GM19043 (cell line): ENCODE data around the gene IGFALS.

Experiments used
- ATAC-seq: cut with Tn5 transposase; IDR thresholded peaks from one replicate; pipeline ENCODE4 v1.9.1; 2021; ENCODE audit warnings: low read depth; ENCODE audit not compliant: unreplicated experiment

Gene IGFALS

DNA sequence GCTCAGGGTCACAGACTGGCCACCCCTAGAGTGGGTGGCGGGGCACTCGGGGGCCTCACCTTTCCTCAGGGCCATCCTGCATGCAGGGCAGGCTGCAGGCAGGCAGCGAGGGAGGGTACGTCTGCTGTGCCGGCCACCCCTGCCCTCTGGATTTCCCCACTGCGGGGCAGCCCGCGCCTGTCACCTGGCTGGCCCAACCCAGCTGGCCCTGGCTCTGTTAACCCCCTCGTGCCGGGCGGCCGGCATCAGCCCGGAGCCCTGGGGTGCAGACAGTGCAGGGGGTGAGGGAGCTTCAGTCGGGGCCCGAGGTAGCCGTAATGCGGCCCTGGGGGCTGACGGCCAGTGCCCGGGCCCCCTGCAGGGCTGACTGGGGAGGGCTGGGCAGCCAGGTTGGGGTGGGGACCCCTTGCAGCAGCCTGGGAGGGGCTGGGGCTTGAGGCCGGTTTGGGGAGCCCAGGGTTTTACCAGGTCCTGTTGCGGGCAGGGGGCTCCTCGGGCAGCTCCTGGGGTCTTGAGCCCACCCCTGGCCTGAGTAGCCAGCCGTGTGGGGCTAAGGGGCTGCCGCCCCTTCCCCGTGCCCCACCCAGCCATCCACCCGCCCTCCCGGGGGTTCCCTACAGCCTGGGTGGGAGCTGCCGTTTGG, at the start of gene IGFALS:
Gene IGFALS, minus strand, starts transcription at position 128 of the 643 bp plus-strand sequence. Its CDS starts 53 bp downstream, at position 75.
- ATAC-seq: no peak

DNA sequence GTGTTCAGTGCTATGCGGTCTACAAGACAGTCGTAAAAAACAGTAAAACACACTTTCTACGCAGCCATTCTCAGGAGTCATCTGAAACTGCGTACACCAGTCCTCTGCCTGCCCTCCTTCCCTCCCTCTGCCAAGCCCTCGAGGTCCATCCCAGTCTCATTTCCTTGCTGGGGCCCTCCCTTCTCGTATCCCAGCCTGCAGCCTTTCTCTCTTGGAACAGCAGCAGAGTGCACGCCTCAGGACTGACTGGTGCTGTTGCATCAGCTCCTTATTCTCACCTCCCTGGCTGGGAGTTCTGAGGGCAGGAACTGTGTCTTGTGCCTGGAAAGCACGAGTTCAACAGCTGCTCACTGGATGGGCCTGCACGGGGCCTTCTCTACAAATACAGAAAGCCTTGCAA, 46.0 kb upstream of the IGFALS start:
- no peak for ATAC-seq

DNA sequence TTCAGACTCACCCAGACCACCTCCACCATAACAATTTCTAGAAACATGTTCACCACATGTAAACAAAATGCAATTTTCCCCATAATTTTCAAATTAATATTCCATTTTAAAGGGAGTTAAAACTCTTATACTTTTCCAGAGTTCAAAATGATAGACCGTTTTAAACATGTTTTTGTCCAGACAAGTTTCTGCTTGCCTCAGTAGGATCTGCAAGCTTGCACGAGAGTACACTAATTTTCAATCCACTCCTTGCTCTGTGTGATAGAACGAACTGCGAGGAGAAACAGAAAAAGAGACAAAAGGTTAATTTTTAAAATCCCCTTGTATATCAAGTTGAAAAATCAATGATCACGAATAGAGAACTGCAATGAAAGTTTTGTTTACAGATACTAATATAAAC, 40.6 kb upstream of the IGFALS start:
- no peak for ATAC-seq

DNA sequence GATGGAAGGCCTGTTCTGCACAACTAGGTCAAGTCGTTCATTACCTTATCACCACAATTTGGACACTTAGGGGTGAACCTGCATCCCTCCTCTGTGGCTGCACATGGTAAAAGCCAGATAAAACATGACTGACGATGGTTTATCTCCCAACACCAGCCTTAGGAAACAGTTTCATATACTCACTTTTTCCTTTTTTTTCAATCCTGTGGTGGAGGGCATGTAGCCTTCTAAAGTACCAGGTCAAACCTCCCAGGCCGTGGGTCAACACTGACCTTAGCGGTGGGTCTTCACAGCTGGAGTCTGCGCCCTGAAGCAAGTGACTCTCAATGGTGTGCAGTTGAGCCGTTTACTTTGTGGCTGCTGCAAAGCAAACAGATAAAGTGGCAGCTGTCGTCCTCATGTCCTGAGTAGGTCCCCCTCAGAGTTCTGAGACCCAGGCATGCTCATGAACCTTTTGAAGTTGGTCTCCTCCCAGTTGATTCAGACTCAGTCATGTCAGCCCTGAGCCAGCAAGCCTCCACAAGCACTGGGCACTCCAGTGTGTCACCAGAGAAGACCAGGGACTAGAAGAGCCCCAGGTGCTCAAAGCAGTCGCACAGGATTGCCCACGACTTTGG, 39.4 kb upstream of the IGFALS start:
- ATAC-seq: no peak

DNA sequence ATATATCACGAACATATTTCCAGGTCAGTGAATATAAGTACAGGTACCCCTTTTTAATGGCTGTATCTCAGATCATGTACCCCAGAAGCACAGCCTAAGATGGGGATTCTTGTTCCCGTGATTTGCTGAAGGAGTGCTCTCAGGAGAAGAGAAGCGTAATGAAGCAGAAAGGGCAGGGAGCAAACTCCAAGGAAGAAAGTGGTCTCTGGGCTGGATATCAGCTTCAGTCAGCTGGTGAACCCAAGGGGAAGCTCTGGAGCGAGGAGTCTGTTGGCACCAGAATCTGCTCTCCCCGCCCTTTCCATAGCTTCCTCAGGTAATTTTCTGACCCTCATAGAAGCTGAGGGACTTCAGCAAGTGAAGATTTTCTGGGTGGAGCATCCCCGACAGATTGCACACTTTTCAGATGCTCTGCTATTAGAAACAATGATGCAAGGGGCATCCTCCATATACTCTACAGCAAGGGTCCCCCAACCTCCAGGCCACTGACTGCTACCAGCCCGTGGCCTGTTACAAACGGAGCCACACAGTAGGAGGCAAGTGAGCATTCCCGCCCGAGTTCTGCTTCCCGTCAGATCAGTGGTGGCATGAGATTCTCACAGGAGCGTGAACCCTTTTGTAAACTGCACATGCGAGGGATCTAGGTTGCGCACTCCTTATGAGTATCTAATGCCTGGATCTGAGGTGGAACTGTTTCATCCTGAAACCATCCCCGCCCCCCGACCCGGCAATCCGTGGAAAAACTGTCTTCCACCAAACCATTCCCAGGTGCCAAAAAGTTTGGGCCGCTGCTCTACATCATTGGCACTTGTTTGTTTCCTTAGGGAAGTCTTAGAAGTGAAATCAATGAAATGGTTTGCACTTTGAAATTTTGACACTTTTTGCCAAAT, 37.9 kb upstream of the IGFALS start:
- no peak for ATAC-seq

DNA sequence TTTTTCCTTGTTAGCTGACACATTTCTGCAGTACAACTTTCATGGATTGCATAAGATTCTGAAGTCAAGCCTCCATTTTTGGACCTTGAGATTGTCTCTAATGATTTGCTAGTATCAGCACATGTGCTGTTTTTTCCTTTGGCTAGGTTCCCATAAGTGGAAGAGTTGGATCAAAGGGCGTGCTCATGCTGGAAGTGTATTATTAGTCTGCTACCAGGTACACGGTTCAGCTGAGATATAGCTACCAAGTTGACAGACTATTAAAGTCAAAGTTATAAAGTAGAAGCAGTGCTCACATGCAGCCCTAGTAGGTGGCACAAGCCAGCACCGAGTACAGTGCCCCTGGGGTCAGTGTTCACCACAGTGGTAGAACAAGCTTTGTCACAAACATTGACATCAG, 36.7 kb upstream of the IGFALS start:
- ATAC-seq: no peak

GRCh38 chr16:1828645-1829410, 35.3 kb upstream of the IGFALS start:
- no peak for ATAC-seq

GRCh38 chr16:1826691-1827573, 33.4 kb upstream of the IGFALS start, which contains the start of the genes FAHD1 and HAGH:
FAHD1 (plus strand) TSS chr16:1827206; CDS start chr16:1827239, 33 bp downstream.
HAGH (minus strand) TSS chr16:1826825; CDS start chr16:1826787, 38 bp downstream.
- peak; percentile 88 for ATAC-seq

DNA sequence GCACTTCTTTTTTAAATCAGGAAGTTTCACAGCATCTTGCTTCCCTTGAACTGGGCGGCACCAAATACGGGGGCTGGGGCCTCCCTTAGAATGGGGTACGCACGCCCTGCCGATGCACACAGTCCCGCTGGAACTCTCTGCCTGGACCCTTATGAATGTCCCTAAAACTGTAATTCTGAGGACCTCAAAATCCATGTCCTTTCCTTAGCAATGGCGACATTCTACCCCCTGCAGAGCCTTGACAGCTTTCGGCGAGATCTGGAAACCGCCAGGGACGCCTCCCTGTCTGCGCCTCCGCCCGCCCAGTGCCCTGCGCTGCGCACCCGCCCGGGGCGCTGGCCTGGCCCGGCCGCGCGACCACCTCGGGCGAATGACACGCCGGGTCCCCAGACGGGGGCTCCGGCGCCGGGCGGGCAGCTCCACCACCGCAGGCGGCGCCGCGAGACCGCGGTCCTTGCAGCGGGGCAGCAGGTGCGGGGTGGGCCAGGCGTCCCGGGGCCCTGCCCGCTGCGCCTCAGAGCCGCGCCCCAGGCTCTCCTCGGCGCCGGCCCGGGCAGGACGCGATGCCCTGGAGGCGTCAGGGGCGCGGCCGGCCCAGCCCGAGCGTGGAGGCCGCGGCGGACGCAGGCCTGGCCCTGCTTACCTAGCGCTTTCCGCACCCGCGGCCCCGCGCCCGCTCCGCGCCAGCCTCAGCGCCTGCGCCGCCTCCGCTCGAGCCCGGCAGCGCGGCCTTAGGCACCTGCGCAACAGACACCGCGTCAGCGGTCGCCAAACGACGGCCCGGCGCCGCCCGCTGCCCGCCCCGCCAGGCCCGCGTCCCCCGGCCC, 32.6 kb upstream of the IGFALS start:
- peak; percentile 32 for ATAC-seq

DNA sequence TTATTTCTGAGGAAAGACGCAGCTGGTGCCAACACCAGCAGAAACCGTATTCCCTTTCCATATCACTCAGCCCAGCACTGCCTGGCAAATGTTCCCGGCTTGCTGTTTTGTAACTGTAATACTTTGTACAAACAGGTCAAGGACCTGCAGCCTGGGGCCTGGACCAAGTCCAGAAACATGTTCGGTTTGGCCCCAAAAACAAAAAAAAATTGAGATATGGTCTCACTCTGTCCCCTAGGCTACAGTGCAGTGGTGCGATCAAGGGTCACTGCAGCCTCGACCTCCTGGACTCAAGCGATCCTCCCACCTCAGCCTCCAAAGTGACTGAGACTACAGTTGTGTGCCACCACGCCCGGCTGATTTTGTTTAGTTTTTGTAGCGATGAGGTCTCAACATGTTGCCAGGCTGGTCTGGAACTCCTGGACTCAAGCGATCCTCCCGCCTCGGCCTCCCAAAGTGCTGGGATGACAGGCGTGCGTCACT, 31.9 kb upstream of the IGFALS start:
- ATAC-seq: no peak

DNA sequence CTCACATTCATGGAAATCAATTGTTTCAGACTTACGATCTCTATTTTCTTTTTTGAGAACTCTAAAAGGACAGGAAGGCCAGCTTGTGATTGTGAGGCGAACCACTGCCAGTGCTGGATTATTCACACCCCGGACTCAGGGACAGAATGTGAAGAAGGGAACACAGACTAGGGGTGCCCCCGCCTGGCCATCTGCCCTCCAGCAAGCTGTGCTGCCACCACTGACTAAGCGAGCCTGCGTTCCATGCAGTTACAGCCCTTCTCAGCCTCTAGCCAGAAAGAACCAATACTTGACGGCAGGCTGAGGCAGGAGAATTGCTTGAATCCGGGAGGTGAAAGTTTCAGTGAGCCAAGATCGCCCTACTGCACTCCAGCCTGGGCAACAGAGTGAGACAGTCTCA, 30.3 kb upstream of the IGFALS start:
- no peak for ATAC-seq

- no peak for ATAC-seq
These were observed 29.3 kb upstream of the IGFALS start for GRCh38 chr16:1822801-1823200.

DNA sequence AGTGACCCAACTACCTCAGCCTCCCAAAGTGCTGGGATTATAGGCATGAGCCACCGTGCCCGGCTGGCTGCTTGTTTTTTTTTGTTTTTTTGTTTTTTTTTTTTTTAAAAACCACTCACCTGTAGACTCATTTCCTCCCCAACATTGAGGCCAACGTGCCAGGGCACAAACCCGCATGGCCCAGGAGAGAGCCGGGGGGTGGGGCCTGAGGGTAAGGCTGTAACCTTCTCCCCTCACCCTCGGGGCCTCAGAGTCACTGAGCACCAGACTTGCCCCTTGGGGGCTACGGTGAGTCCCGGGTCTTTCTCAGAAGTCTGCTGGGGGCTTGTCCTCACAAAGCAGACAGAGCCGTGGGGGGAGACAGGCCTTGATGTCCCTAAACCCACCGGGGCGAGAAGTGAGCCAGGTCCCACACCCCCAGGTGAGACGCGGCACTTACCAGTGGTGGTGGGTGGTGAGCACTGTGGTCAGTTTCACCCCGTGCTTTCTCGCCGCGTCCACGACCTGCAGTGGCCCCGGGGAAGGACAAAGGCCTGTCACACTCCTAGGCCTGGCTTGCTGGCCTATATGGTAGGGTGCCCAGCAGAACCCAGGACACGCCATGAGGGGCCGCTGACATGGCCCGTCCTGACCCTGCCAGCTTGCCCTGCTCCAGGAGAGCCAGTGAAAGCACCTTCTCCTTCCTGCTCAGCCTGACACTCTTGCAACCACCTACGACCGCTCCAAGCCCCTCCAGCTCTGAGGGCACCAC, 28.5 kb upstream of the IGFALS start:
- no peak for ATAC-seq

DNA sequence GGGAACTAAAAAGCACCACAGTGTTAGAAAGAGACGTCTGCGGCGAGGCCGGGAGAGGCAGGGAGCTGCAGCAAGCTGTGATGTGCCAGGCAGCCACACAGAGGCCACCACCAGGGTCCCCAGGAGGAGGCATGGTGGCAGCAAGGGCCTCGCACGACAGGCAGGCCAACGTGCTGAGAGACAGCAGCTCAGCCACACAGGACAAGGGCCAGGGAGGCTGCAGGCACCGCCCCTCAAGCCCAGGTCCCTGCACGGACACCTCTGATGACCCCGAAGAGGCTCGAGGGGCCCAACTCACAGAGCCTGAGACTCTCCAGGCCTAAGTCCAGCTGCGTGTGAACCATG, 27.4 kb upstream of the IGFALS start:
- no peak for ATAC-seq

DNA sequence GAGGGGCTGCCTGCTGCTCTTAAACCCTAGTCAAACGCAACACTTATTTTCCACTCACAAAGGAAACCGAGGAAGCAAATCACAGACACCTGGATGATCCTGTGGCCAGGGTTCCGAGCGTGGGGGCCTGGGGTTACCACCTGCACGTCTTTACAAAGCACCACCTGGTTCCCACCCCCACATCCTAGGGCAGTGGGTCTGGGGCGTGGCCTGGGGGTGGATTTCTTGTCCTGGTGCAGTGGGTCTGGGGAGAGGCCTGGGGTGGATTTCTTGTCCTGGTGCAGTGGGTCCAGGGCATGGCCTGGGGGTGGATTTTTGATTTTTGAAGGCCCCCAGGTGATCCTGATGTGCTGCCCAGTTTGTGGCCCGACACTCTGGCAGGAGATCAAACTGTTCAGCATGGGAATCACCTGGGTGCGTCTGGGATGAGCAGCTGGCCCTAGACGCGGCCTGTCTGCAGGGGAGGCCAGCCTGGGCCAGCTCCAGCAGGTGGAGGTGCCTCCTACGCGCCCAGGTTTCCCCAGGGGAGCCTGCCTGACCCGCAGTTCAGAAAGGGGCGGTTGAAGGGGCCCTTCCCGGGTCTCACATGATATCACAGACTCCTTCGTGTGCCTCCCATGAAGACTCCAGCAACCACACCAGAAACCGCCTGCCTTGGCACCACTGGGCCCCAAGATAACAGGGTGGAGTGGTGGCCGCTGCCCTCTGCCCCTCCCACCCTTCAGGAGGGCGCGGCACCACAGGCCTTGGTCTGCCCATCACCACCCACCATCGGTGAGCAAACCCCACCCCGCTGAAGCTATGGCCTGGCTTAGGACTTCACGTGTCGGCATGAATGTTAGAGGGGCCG, 26.8 kb upstream of the IGFALS start:
- ATAC-seq: no peak

GRCh38 chr16:1819611-1820010, 26.1 kb upstream of the IGFALS start:
- no peak for ATAC-seq

DNA sequence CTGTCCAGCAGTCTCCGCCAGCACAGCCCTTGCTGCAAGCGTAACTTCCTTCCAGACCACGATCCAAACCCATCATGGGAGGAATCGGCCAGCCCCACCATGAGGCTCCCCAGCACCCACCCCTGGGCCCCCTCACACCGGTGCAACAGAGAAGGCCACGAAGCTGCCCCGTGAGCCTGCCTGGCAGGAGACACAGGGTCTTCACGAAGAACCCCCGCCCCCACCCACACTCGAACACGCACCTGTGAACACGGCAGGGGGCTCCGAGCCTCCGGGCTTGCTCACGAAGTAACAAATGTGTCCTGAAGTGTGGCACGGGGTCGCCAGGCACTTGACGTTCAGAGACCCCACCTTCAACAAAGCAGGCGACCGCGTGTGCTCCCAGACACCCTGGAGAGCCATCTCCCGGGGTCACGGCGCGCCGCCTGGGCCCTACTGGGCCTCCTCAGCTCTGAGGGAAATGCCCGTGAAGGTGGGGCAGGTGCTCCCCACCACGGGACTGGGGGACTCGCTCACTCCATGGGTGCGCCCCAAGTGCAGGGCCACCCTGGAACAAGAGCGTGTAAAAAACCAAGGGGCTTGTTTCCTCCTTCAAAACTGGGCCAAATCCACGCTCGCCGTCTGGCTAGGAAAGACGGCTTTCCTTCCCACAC, 25.5 kb upstream of the IGFALS start:
- ATAC-seq: no peak
